K562 treated with DMSO at 1 percent for 12 hours (cell line): ENCODE results near the gene C9orf152. TPM values are rescaled to one million over a fixed set of nuclear protein-coding genes. Genes with fewer than 3 reads are reported as not detected.

ENCODE experiments used
- total RNA-seq: library from RNA; unstranded; fragments of 300-600 nt; gene quantifications from 2 replicates; pipeline ENCODE4 v1.2.3, GENCODE V29; 2022; ENCODE audit not compliant: insufficient read depth

The C9orf152 gene, protein sequence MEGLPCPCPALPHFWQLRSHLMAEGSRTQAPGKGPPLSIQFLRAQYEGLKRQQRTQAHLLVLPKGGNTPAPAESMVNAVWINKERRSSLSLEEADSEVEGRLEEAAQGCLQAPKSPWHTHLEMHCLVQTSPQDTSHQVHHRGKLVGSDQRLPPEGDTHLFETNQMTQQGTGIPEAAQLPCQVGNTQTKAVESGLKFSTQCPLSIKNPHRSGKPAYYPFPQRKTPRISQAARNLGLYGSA
- not detected in 2 replicates for total RNA-seq

DNA sequence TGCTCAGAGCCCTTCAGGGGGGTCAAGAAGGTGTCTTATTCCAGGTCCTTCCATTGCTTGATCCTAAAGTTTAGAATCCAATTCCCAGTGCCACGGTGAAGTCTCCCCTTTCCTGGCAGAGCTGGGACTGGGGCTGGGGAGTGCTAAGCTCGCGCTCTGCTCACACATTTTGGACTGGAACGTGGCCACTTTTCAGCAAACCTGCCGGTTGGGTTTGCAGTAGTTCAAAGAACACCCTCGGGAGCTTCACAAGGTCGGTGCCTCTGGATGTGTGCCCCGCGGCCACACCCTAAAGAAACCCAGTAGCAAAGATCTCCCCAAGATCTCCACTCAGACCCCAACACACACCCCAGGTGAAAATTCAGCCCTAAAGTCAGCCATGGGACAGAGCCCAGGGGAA lies at the start of gene C9orf152:
Gene C9orf152 (minus strand): TSS at position 129 of the 400 bp plus-strand sequence. CDS start 580 bp downstream, outside the sequence.

DNA sequence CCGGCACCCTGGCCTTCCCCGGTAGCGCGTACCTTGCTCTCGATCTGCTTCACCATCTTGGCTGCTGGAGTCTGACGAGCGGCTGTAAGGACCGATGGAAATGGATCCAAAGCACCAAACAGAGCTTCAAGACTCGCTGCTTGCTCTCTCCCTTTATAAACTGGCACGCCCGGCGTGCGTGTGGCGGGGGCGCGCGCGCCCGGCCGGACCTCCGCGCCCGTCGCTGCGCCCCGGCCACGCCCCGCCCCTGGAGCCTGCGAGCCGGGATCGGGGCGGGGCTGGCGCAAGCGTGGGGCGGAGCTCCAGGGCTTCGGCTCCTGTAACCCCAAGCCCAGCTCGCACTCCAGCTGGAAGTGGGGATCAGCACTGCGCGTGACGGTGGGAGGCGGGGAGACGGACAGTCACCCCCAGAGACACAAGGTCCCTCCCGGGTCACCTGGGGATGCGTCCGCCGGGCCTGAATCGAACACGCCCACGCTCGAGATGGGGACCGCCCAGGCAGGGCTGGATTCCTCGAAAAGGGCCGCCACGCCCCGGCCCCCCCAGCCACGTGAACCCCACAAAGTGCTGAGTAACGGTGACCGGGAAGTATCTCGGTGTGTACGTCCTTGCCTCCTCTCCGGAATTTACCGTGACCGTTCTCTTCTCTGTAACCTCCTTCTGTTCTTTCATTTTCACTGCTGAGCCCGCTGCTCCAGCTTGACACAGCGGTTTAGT lies 48.6 kb upstream of the C9orf152 start, which contains the start of gene TXN:
Gene TXN (minus strand): TSS at position 128 of the 717 bp plus-strand sequence. CDS start 72 bp downstream, at position 56.

Other genes starting within 250 kb of the C9orf152 start
- gene TXN, start 48.3 kb upstream of the C9orf152 start, total RNA-seq, result 200 and 248 TPM in 2 replicates
- gene TXNDC8, start 129.7 kb upstream of the C9orf152 start, total RNA-seq, result not detected in 2 replicates